Stomach (tissue), 4 donors: ENCODE measurements around the gene ATOH8.

Source experiments
- CTCF ChIP-seq, 7 experiments: fragments of 450-650 bp in 4 of 7; fragments of 200-600 bp in 3 of 7; sonication (generic) in 3 of 7; IDR thresholded peaks; one replicate each; pipeline ENCODE4 v1.5.1; 2016 to 2019; ENCODE audit warnings: antibody characterized with exemption in 7 of 7, control low read depth in 2 of 7, mild to moderate bottlenecking in 1 of 7
- EP300 ChIP-seq: sonication (generic); formaldehyde crosslinking; IDR thresholded peaks from one replicate; pipeline ENCODE4 v1.6.1; 2017; ENCODE audit warnings: antibody characterized with exemption
- POLR2A ChIP-seq, 4 donors: fragments of 450-650 bp; IDR thresholded peaks; one replicate each; pipeline ENCODE4 v1.6.1; 2016; ENCODE audit warnings: antibody characterized with exemption in 4 of 4, control low read depth in 2 of 4, mild to moderate bottlenecking in 1 of 4, moderate library complexity in 1 of 4
- POLR2AphosphoS5 ChIP-seq, 3 donors: sonication (generic); formaldehyde crosslinking; IDR thresholded peaks; one replicate each; pipeline ENCODE4 v1.6.1; 2016; ENCODE audit warnings: antibody characterized with exemption in 3 of 3

- TF ChIP-seq CTCF (IDR thresholded peaks at IDR 0.05) (no peak), POLR2AphosphoS5 (IDR thresholded peaks at IDR 0.05) (no peak), POLR2A (IDR thresholded peaks at IDR 0.05) (no peak), EP300 (no peak)
These were observed 23.0 kb upstream of the ATOH8 start for GRCh38 chr2:85730686-85731230.
